Naive B cell (primary cell): ENCODE data around the gene PLEKHG1. TPM values are rescaled to one million over a fixed set of nuclear protein-coding genes. Genes with fewer than 3 reads are reported as not detected.

Source experiments
- ATAC-seq, 2 donors: fragments of 150-1000 bp; cut with Tn5 transposase; 2 replicates each; pipeline ENCODE4 v1.10.0; 2021; ENCODE audit warnings: low read depth in 2 of 2, mild to moderate bottlenecking in 2 of 2, moderate library complexity in 2 of 2
- DNase-seq: peaks from one replicate; pipeline ENCODE4 v3.0.0; 2022
- H3K27ac Mint-ChIP-seq, 6 donors: one replicate each; pipeline ENCODE4 v1.8.0; 2020 to 2022; ENCODE audit warnings: mild to moderate bottlenecking in 6 of 6, mixed read lengths in 6 of 6, moderate library complexity in 5 of 6, inconsistent platforms in 2 of 6
- H3K27me3 Mint-ChIP-seq, 3 donors: one replicate each; pipeline ENCODE4 v1.8.0; 2021 to 2022; ENCODE audit warnings: mixed read lengths in 3 of 3, mild to moderate bottlenecking in 1 of 3
- H3K36me3 Mint-ChIP-seq, 2 donors: one replicate each; pipeline ENCODE4 v1.8.0; 2020 to 2022; ENCODE audit warnings: mixed read lengths in 2 of 2, inconsistent platforms in 1 of 2, mild to moderate bottlenecking in 1 of 2
- H3K4me1 Mint-ChIP-seq, 3 donors: one replicate each; pipeline ENCODE4 v1.8.0; 2020 to 2022; ENCODE audit warnings: mixed read lengths in 3 of 3, inconsistent platforms in 1 of 3, mild to moderate bottlenecking in 1 of 3, moderate library complexity in 1 of 3
- H3K4me3 Mint-ChIP-seq, 8 donors: one replicate each; pipeline ENCODE4 v1.8.0; 2020 to 2022; ENCODE audit warnings: mild to moderate bottlenecking in 8 of 8, mixed read lengths in 8 of 8, moderate library complexity in 8 of 8, inconsistent platforms in 2 of 8
- H3K9me3 Mint-ChIP-seq, 7 donors: one replicate each; pipeline ENCODE4 v1.8.0; 2020 to 2022; ENCODE audit warnings: mixed read lengths in 7 of 7, mild to moderate bottlenecking in 5 of 7, inconsistent platforms in 2 of 7, moderate library complexity in 1 of 7
- polyA plus RNA-seq, 6 donors: library from polyadenylated mRNA; unstranded; fragments of 300-500 nt; fragmentation: Illumina TruSeq; gene quantifications; one replicate each; pipeline ENCODE4 v1.2.3, GENCODE V29; 2021; ENCODE audit warnings: low read depth in 6 of 6

The PLEKHG1 gene
- polyA plus RNA-seq, 6 donors from 2014 or later: 38.3 to 82.2 (median 50.0) TPM

GRCh38 chr6:150596439-150596838, 3.2 kb upstream of the PLEKHG1 start:
- Mint-ChIP-seq H3K36me3 (no peaks in the 10 kb centered on the region), H3K27me3 (peaks cover 0 to 10% (median 10%) of the 10 kb centered on the region in 3 donors), H3K4me1 (peaks cover 33 to 34% (median 33%) of the 10 kb centered on the region in 3 donors), H3K9me3 (no peaks in the 10 kb centered on the region), H3K27ac (peak overlapping the region in 1 of 6 donors; percentile 37), H3K4me3 (no peak overlapping the region)
- DNase-seq (no peak), ATAC-seq (no peak)

- peaks cover 40 to 51% (median 46%) of the 10 kb centered on the region in 3 donors for H3K4me1 Mint-ChIP-seq
- peak overlapping the region; percentile 99 to 100 (median 99) for H3K27ac Mint-ChIP-seq
- H3K9me3 Mint-ChIP-seq: no peaks in the 10 kb centered on the region
- no peaks in the 10 kb centered on the region for H3K27me3 Mint-ChIP-seq
- no peak for DNase-seq
- peaks cover 0 to 6% of the 10 kb centered on the region in 2 donors for H3K36me3 Mint-ChIP-seq
- no peak for ATAC-seq
- H3K4me3 Mint-ChIP-seq: peak overlapping the region in 7 of 8 donors; percentile 55 to 94 (median 91)
Observed at GRCh38 chr6:150598401-150598800, 1.3 kb upstream of the PLEKHG1 start.

- peak overlapping the region; percentile 90 to 96 (median 92) for H3K4me3 Mint-ChIP-seq
- no peaks in the 10 kb centered on the region for H3K27me3 Mint-ChIP-seq
- ATAC-seq: no peak
- H3K27ac Mint-ChIP-seq: peak overlapping the region; percentile 99 to 100 (median 99)
- H3K36me3 Mint-ChIP-seq: peaks cover 0 to 6% of the 10 kb centered on the region in 2 donors
- DNase-seq: no peak
- H3K4me1 Mint-ChIP-seq: peaks cover 40 to 55% (median 46%) of the 10 kb centered on the region in 3 donors
- H3K9me3 Mint-ChIP-seq: no peaks in the 10 kb centered on the region
Observed at GRCh38 chr6:150598858-150599198, 857 bp upstream of the PLEKHG1 start.

GRCh38 chr6:150600010-150600300, 270 bp downstream of the PLEKHG1 start:
- Mint-ChIP-seq H3K27me3 (no peaks in the 10 kb centered on the region), H3K4me1 (peaks cover 50 to 62% (median 53%) of the 10 kb centered on the region in 3 donors), H3K4me3 (peak overlapping the region in 3 of 8 donors; percentile 91 to 94 (median 91)), H3K9me3 (no peaks in the 10 kb centered on the region), H3K27ac (peak overlapping the region in 3 of 6 donors; percentile 82 to 100 (median 99)), H3K36me3 (peaks cover 0 to 6% of the 10 kb centered on the region in 2 donors)
- ATAC-seq (no peak), DNase-seq (no peak)

- Mint-ChIP-seq H3K4me3 (peak overlapping the region; percentile 91 to 99 (median 98)), H3K36me3 (peaks cover 0 to 6% of the 10 kb centered on the region in 2 donors), H3K27ac (peak overlapping the region; percentile 100), H3K4me1 (peaks cover 55 to 68% (median 58%) of the 10 kb centered on the region in 3 donors), H3K9me3 (no peaks in the 10 kb centered on the region), H3K27me3 (no peaks in the 10 kb centered on the region)
- ATAC-seq (peak; percentile 71 to 72), DNase-seq (peak; percentile 96)
Observed at GRCh38 chr6:150600301-150601017, 774 bp downstream of the PLEKHG1 start.

- H3K27ac Mint-ChIP-seq: peak overlapping the region; percentile 100
- H3K4me1 Mint-ChIP-seq: peaks cover 59 to 77% (median 63%) of the 10 kb centered on the region in 3 donors
- DNase-seq: no peak
- no peaks in the 10 kb centered on the region for H3K9me3 Mint-ChIP-seq
- no peaks in the 10 kb centered on the region for H3K27me3 Mint-ChIP-seq
- no peak for ATAC-seq
- peaks cover 0 to 9% of the 10 kb centered on the region in 2 donors for H3K36me3 Mint-ChIP-seq
- H3K4me3 Mint-ChIP-seq: peak overlapping the region; percentile 91 to 99 (median 98)
Observed at GRCh38 chr6:150601439-150601838, 1.8 kb downstream of the PLEKHG1 start.

GRCh38 chr6:150603176-150603575, 3.5 kb downstream of the PLEKHG1 start:
- no peaks in the 10 kb centered on the region for H3K27me3 Mint-ChIP-seq
- no peak for ATAC-seq
- peak overlapping the region in 2 of 6 donors; percentile 47 to 100 for H3K27ac Mint-ChIP-seq

GRCh38 chr6:150604467-150604866, 4.8 kb downstream of the PLEKHG1 start:
- ATAC-seq (no peak), DNase-seq (no peak)
- Mint-ChIP-seq H3K36me3 (peaks cover 10 to 18% of the 10 kb centered on the region in 2 donors), H3K27ac (peak overlapping the region in 3 of 6 donors; percentile 8 to 83 (median 50)), H3K27me3 (no peaks in the 10 kb centered on the region), H3K4me1 (peaks cover 70 to 84% (median 74%) of the 10 kb centered on the region in 3 donors), H3K4me3 (peak overlapping the region in 1 of 8 donors; percentile 73), H3K9me3 (no peaks in the 10 kb centered on the region)

More at GRCh38 chr6:150603176-150603575, 3.5 kb downstream of the PLEKHG1 start:
- peak overlapping the region in 4 of 8 donors; percentile 5 to 60 (median 36) for H3K4me3 Mint-ChIP-seq
- no peaks in the 10 kb centered on the region for H3K9me3 Mint-ChIP-seq
- H3K4me1 Mint-ChIP-seq: peaks cover 68 to 82% (median 74%) of the 10 kb centered on the region in 3 donors
- peaks cover 0 to 13% of the 10 kb centered on the region in 2 donors for H3K36me3 Mint-ChIP-seq
- no peak for DNase-seq

GRCh38 chr6:150605333-150605732, 5.6 kb downstream of the PLEKHG1 start:
- peaks cover 73 to 93% (median 79%) of the 10 kb centered on the region in 3 donors for H3K4me1 Mint-ChIP-seq
- no peaks in the 10 kb centered on the region for H3K27me3 Mint-ChIP-seq
- no peaks in the 10 kb centered on the region for H3K9me3 Mint-ChIP-seq
- peaks cover 13 to 19% of the 10 kb centered on the region in 2 donors for H3K36me3 Mint-ChIP-seq
- H3K27ac Mint-ChIP-seq: peak overlapping the region in 1 of 6 donors; percentile 50
- DNase-seq: no peak
- no peak for ATAC-seq
- peak overlapping the region in 1 of 8 donors; percentile 73 for H3K4me3 Mint-ChIP-seq

- H3K27ac Mint-ChIP-seq: peak overlapping the region in 3 of 6 donors; percentile 38 to 90 (median 83)
- peaks cover 67 to 92% (median 78%) of the 10 kb centered on the region in 3 donors for H3K4me1 Mint-ChIP-seq
- no peaks in the 10 kb centered on the region for H3K27me3 Mint-ChIP-seq
- peaks cover 13 to 19% of the 10 kb centered on the region in 2 donors for H3K36me3 Mint-ChIP-seq
- ATAC-seq (no peak), DNase-seq (no peak)
- no peaks in the 10 kb centered on the region for H3K9me3 Mint-ChIP-seq
- H3K4me3 Mint-ChIP-seq: peak overlapping the region in 1 of 8 donors; percentile 51
Observed at GRCh38 chr6:150606168-150606591, 6.5 kb downstream of the PLEKHG1 start.

- peaks cover 13 to 18% of the 10 kb centered on the region in 2 donors for H3K36me3 Mint-ChIP-seq
- no peaks in the 10 kb centered on the region for H3K9me3 Mint-ChIP-seq
- ATAC-seq: no peak
- no peak overlapping the region for H3K4me3 Mint-ChIP-seq
- peaks cover 63 to 92% (median 72%) of the 10 kb centered on the region in 3 donors for H3K4me1 Mint-ChIP-seq
- no peaks in the 10 kb centered on the region for H3K27me3 Mint-ChIP-seq
- no peak for DNase-seq
- H3K27ac Mint-ChIP-seq: peak overlapping the region in 4 of 6 donors; percentile 83 to 93 (median 88)
Observed at GRCh38 chr6:150606647-150607328, 7.1 kb downstream of the PLEKHG1 start.

GRCh38 chr6:150607329-150607650, 7.6 kb downstream of the PLEKHG1 start:
- Mint-ChIP-seq H3K27me3 (no peaks in the 10 kb centered on the region), H3K27ac (peak overlapping the region in 5 of 6 donors; percentile 12 to 93 (median 56))

GRCh38 chr6:150610584-150610983, 10.9 kb downstream of the PLEKHG1 start:
- DNase-seq (no peak), ATAC-seq (no peak)
- Mint-ChIP-seq H3K36me3 (peaks cover 21 to 27% of the 10 kb centered on the region in 2 donors), H3K27me3 (no peaks in the 10 kb centered on the region), H3K27ac (peak overlapping the region in 4 of 6 donors; percentile 35 to 49 (median 44)), H3K9me3 (no peaks in the 10 kb centered on the region), H3K4me3 (no peak overlapping the region), H3K4me1 (peaks cover 64 to 96% (median 85%) of the 10 kb centered on the region in 3 donors)

More at GRCh38 chr6:150607329-150607650, 7.6 kb downstream of the PLEKHG1 start:
- H3K36me3 Mint-ChIP-seq: peaks cover 13% of the 10 kb centered on the region in 2 donors
- ATAC-seq (no peak), DNase-seq (no peak)
- H3K4me3 Mint-ChIP-seq: peak overlapping the region in 4 of 8 donors; percentile 2 to 64 (median 42)
- peaks cover 62 to 92% (median 72%) of the 10 kb centered on the region in 3 donors for H3K4me1 Mint-ChIP-seq
- no peaks in the 10 kb centered on the region for H3K9me3 Mint-ChIP-seq
